Right lobe of liver (tissue), 4 donors: ENCODE data around the gene CPT1C.

ENCODE experiments used
- CTCF ChIP-seq, 4 donors: fragments of 200-600 bp in 3 of 4; fragments of 450-650 bp in 1 of 4; IDR thresholded peaks; one replicate each; pipeline versions ENCODE4 v1.5.1 to v1.8.0; 2016 to 2022; ENCODE audit warnings: antibody characterized with exemption in 4 of 4, mild to moderate bottlenecking in 2 of 4
- POLR2A ChIP-seq: fragments of 450-650 bp; IDR thresholded peaks from one replicate; pipeline ENCODE4 v1.6.1; 2017; ENCODE audit warnings: antibody characterized with exemption, mild to moderate bottlenecking
- donor health status: DM: no; HTN: no; CAD: no.
- donor health status: DM: no; HTN: no; CAD: no.
- donor health status: DM: no; HTN: yes; CAD: no.

DNA sequence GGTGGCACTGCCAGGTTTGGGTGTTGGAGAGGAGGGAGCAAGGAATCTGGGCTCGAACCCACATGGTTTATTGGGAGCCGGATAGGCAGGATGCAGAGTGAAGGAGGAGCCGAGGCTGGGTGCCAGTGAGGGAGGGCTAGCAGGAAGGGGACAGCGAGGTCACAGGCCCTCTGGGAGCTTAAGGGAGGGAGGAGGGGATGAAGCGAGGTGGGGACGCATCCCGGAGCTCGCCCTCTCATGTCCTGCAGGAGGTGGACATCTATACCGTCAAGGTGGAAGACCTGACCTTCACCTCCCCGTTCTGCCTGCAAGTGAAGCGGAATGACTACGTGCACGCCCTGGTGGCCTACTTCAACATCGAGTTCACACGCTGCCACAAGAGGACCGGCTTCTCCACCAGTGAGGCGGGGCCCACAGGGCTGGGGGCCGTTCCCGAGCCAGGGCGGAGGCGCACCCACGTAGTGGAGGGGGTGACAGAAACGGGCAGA, 5.0 kb upstream of the CPT1C start:
- TF ChIP-seq CTCF (IDR thresholded peaks at IDR 0.05): no peak
- TF ChIP-seq POLR2A: no peak
